PC-9 (cell line): Measurements from ENCODE around the gene PHLPP2. TPM values are rescaled to one million over a fixed set of nuclear protein-coding genes. Genes with fewer than 3 reads are reported as not detected.

Experiments used
- BruUV-seq: library from RNA; stranded (reverse); fragments of 400-500 nt; replicated peaks from 2 replicates; lab custom pipeline; 2021; lab: Mats Ljungman, UMichigan
- CTCF ChIA-PET: fragments of 300-600 bp; sonication (Branson Sonifier 250); formaldehyde crosslinking; loops from one replicate; lab custom pipeline; 2022; ENCODE audit warnings: antibody characterized with exemption; lab: Charles Lee
- POLR2A ChIA-PET: fragments of 300-600 bp; sonication (Branson Sonifier 250); formaldehyde crosslinking; loops from one replicate; lab custom pipeline; 2022; ENCODE audit warnings: antibody characterized with exemption; ENCODE audit not compliant: unreplicated experiment; lab: Charles Lee
- DNase-seq, 2 experiments: peaks; one replicate each; pipeline versions ENCODE4 v3.0.0 to v3.0.0-alpha.2; 2015 to 2022; ENCODE audit warnings: mixed read lengths in 1 of 2
- H2AFZ ChIP-seq: fragments of 200-600 bp; sonication (generic); 2 replicates; pipeline ENCODE4 v1.8.1; 2017; ENCODE audit warnings: antibody characterized with exemption
- H3F3A ChIP-seq: fragments of 200-600 bp; sonication (generic); 2 replicates; pipeline ENCODE4 v1.8.1; 2017; ENCODE audit warnings: antibody characterized with exemption, mild to moderate bottlenecking, low read depth; ENCODE audit not compliant: insufficient read depth
- H3K27ac ChIP-seq: fragments of 200-600 bp; sonication (generic); 2 replicates; pipeline ENCODE4 v1.6.1; 2016; ENCODE audit warnings: mixed run types
- H3K27me3 ChIP-seq: fragments of 200-600 bp; sonication (generic); 2 replicates; pipeline ENCODE4 v1.6.1; 2016; ENCODE audit warnings: low read depth, mixed run types; ENCODE audit not compliant: insufficient read depth
- H3K36me3 ChIP-seq: fragments of 200-600 bp; sonication (generic); 2 replicates; pipeline ENCODE4 v1.6.1; 2016; ENCODE audit warnings: low read depth, mixed run types
- H3K4me1 ChIP-seq: fragments of 200-600 bp; sonication (generic); replicated peaks from 2 replicates; pipeline ENCODE4 v1.6.1; 2016; ENCODE audit warnings: mixed run types; ENCODE audit not compliant: insufficient read depth
- H3K4me2 ChIP-seq: fragments of 200-600 bp; sonication (generic); 2 replicates; pipeline ENCODE4 v1.6.1; 2017; ENCODE audit warnings: mixed run types
- H3K4me3 ChIP-seq: fragments of 200-600 bp; sonication (generic); 2 replicates; pipeline ENCODE4 v1.6.1; 2016; ENCODE audit warnings: mixed run types
- H3K79me2 ChIP-seq: fragments of 200-600 bp; sonication (generic); 2 replicates; pipeline ENCODE4 v1.6.1; 2017; ENCODE audit warnings: low read depth, mixed run types
- H3K9me2 ChIP-seq: fragments of 200-600 bp; sonication (generic); 2 replicates; pipeline ENCODE4 v1.8.1; 2017; ENCODE audit warnings: mild to moderate bottlenecking; ENCODE audit not compliant: insufficient read depth
- H3K9me3 ChIP-seq: fragments of 200-600 bp; sonication (generic); 2 replicates; pipeline ENCODE4 v1.8.1; 2016; ENCODE audit warnings: low read depth; ENCODE audit not compliant: insufficient read depth
- H4K20me1 ChIP-seq: fragments of 200-600 bp; sonication (generic); 2 replicates; pipeline ENCODE4 v1.8.1; 2017; ENCODE audit not compliant: insufficient read depth
- CTCF ChIP-seq: fragments of 200-600 bp; sonication (generic); conservative IDR thresholded peaks from 2 replicates; pipeline ENCODE4 v1.6.1; 2017; ENCODE audit warnings: mixed run types, antibody characterized with exemption, mild to moderate bottlenecking, moderate library complexity
- EZH2 ChIP-seq: fragments of 200-600 bp; sonication (generic); IDR thresholded peaks from 2 replicates; pipeline ENCODE4 v1.8.0; 2017; ENCODE audit warnings: antibody characterized with exemption, low read depth
- intact Hi-C: fragments of 100-400 bp; cut with micrococcal nuclease; formaldehyde crosslinking; loops from one replicate; pipeline ENCODE4 v1.10.0; 2022; ENCODE audit not compliant: unreplicated experiment
- total RNA-seq: library from RNA; stranded (reverse); gene quantifications from 2 replicates; pipeline ENCODE4 v1.2.3, GENCODE V29; 2021

The PHLPP2 gene
- total RNA-seq, 1 experiment from 2014 or later: 5.5 TPM

GRCh38 chr16:71610936-71611871 is 113.3 kb downstream of the PHLPP2 start:
- peak in 1 of 2 experiments; percentile 70 for DNase-seq
- no peak overlapping the region for H2AFZ ChIP-seq
- H3K4me3 ChIP-seq: no peak overlapping the region

GRCh38 chr16:71610447-71610846 is 114.1 kb downstream of the PHLPP2 start:
- no peak overlapping the region for H3K27ac ChIP-seq
- TF ChIP-seq EZH2 (no peak), CTCF (no peak)
- H3K4me3 ChIP-seq: no peak overlapping the region
- ChIA-PET POLR2A (interaction anchor here (0.6 kb wide), 2 partner anchors 69 to 106 kb away, joined by 4 read pairs; no protein-coding TSS in a partner anchor), CTCF (interaction anchor here (0.5 to 2.5 kb wide), 10 partner anchors 34 to 463 kb away, joined by 3 to 22 read pairs (median 8); partner anchors contain the start of gene CHST4)
- no peaks in the 10 kb centered on the region for H3K27me3 ChIP-seq
- no peak overlapping the region for H2AFZ ChIP-seq
- H4K20me1 ChIP-seq: no peaks in the 10 kb centered on the region
- no peaks in the 10 kb centered on the region for H3K9me3 ChIP-seq
- H3K9me2 ChIP-seq: no peaks in the 10 kb centered on the region
- H3K4me2 ChIP-seq: 0 out of 2 replicates have a peak overlapping the region, but pooled peaks have one; percentile 46
- intact Hi-C loops: loop anchor here (2.0 kb wide), 2 partner anchors 46 to 198 kb away; no protein-coding TSS in a partner anchor
- peaks cover 14% of the 10 kb centered on the region; the same call in 1 of the 2 replicates for H3F3A ChIP-seq
- no peak for DNase-seq
- H3K79me2 ChIP-seq: no peaks in the 10 kb centered on the region
- H3K4me1 ChIP-seq: peaks cover 19% of the 10 kb centered on the region
- BruUV-seq: no TSS peak
- no peaks in the 10 kb centered on the region for H3K36me3 ChIP-seq

More at GRCh38 chr16:71610936-71611871, 113.3 kb downstream of the PHLPP2 start:
- Histone ChIP-seq H3K4me2 (peak overlapping the region; percentile 46), H3K9me3 (no peaks in the 10 kb centered on the region), H3F3A (peaks cover 14% of the 10 kb centered on the region; the same call in 1 of the 2 replicates), H3K79me2 (no peaks in the 10 kb centered on the region), H3K36me3 (no peaks in the 10 kb centered on the region), H3K9me2 (no peaks in the 10 kb centered on the region), H3K27ac (no peak overlapping the region), H3K27me3 (no peaks in the 10 kb centered on the region), H4K20me1 (no peaks in the 10 kb centered on the region), H3K4me1 (peaks cover 19% of the 10 kb centered on the region)
- ChIA-PET POLR2A (interaction anchor here (0.6 to 0.7 kb wide), 4 partner anchors 17 to 107 kb away, joined by 4 to 9 read pairs (median 4); no protein-coding TSS in a partner anchor), CTCF (interaction anchor here (0.5 to 2.5 kb wide), 13 partner anchors 33 to 1887 kb away, joined by 3 to 22 read pairs (median 5); partner anchors contain the start of gene CHST4)
- no TSS peak for BruUV-seq
- intact Hi-C loops: loop anchor here (2.0 kb wide), 2 partner anchors 46 to 198 kb away; no protein-coding TSS in a partner anchor
- TF ChIP-seq CTCF: peak; percentile 82
- no peak for TF ChIP-seq EZH2

GRCh38 chr16:71609066-71609465 is 115.4 kb downstream of the PHLPP2 start:
- CTCF ChIA-PET: interaction anchor here (1.2 kb wide), 1 partner anchor 44 kb away, joined by 5 read pairs; no protein-coding TSS in a partner anchor
- Histone ChIP-seq H3K36me3 (no peaks in the 10 kb centered on the region), H3K9me3 (no peaks in the 10 kb centered on the region), H3K27ac (no peak overlapping the region), H3K9me2 (no peaks in the 10 kb centered on the region), H2AFZ (no peak overlapping the region), H3K4me1 (peaks cover 19% of the 10 kb centered on the region), H3K79me2 (no peaks in the 10 kb centered on the region), H3K4me2 (peak overlapping the region; percentile 31; the same call in 1 of the 2 replicates), H4K20me1 (no peaks in the 10 kb centered on the region), H3K27me3 (no peaks in the 10 kb centered on the region), H3F3A (peaks cover 14% of the 10 kb centered on the region; the same call in 1 of the 2 replicates), H3K4me3 (no peak overlapping the region)
- intact Hi-C loops: no loop called here
- DNase-seq: peak in 1 of 2 experiments; percentile 65
- TF ChIP-seq CTCF (no peak), EZH2 (no peak)
- BruUV-seq: no TSS peak
- POLR2A ChIA-PET: interaction anchor here (0.7 kb wide), 1 partner anchor 127 kb away, joined by 22 read pairs; no protein-coding TSS in a partner anchor
